Parathyroid adenoma (tissue), 2 donors: ENCODE data around the gene LRRC8E.

Source experiments
- H2AFZ ChIP-seq: fragments of 300-600 bp; sonication (generic); one replicate; pipeline ENCODE4 v1.7.0; 2017; ENCODE audit warnings: antibody characterized with exemption, mild to moderate bottlenecking
- H3K27ac ChIP-seq: fragments of 300-600 bp; sonication (generic); one replicate; pipeline ENCODE4 v1.7.0; 2017
- H3K27me3 ChIP-seq: fragments of 300-600 bp; sonication (generic); one replicate; pipeline ENCODE4 v1.7.0; 2017; ENCODE audit warnings: low read length; ENCODE audit not compliant: control insufficient read depth, insufficient read depth
- H3K36me3 ChIP-seq: fragments of 300-600 bp; sonication (generic); one replicate; pipeline ENCODE4 v1.7.0; 2017; ENCODE audit warnings: low read length; ENCODE audit not compliant: control insufficient read depth, insufficient read depth
- H3K4me1 ChIP-seq: fragments of 300-600 bp; sonication (generic); one replicate; pipeline ENCODE4 v1.7.0; 2017; ENCODE audit warnings: control low read depth
- H3K4me2 ChIP-seq: fragments of 300-600 bp; sonication (generic); one replicate; pipeline ENCODE4 v1.7.0; 2017; ENCODE audit warnings: low read length
- H3K4me3 ChIP-seq: fragments of 300-600 bp; sonication (generic); one replicate; pipeline ENCODE4 v1.7.0; 2017; ENCODE audit warnings: low read depth, low read length
- H3K79me2 ChIP-seq: fragments of 300-600 bp; sonication (generic); one replicate; pipeline ENCODE4 v1.7.0; 2017; ENCODE audit warnings: control low read depth
- H3K9ac ChIP-seq: fragments of 300-600 bp; sonication (generic); one replicate; pipeline ENCODE4 v1.7.0; 2017; ENCODE audit warnings: mild to moderate bottlenecking
- H3K9me3 ChIP-seq: fragments of 300-600 bp; sonication (generic); one replicate; pipeline ENCODE4 v1.7.0; 2017; ENCODE audit warnings: low read length; ENCODE audit not compliant: control insufficient read depth
- CTCF ChIP-seq: fragments of 300-600 bp; sonication (generic); IDR thresholded peaks from one replicate; pipeline ENCODE4 v1.7.0; 2017; ENCODE audit warnings: antibody characterized with exemption, mild to moderate bottlenecking
- donor health status: primary hyperparathyroidism.

Gene LRRC8E

DNA sequence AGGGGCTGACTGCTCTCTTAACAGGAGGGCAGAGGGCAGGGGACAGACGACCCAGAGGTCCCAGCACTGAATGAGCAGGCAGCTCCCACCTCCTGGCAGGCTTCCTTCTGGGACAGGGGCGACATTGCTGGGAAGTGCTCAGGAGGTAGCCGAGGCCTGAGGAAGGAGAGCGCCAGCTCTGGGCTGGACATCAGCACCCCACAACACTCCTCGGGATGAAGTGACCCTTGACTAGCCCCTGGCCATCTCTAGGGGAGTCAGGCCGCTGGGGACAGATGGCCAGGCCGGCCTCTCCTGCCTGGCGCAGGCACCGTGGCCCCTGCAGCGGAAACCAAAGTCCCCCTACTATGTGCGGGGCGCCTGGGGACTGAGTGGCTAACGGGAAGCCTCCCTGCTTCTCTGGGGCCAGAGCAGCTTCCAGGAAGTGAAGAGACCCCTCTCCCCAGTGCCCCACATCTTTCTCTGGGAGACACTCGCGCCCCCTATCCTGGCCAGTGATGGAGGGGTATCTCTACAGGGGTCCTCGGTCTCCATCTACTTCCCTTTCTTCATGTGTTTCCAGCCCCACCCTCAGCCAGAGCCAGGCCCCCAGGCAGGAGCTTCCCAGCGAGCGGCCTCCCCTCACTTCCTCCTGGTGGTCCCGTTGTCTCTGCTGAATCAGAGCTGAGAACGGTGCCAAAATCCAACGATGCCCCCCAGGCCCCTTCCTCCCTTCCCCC, 24.2 kb upstream of the LRRC8E start:
- H3K9me3 ChIP-seq = no peaks in the 10 kb centered on the region
- no peak overlapping the region for H3K4me2 ChIP-seq
- no peak overlapping the region for H3K9ac ChIP-seq
- no peak for TF ChIP-seq CTCF
- no peaks in the 10 kb centered on the region for H3K79me2 ChIP-seq
- H2AFZ ChIP-seq = no peak overlapping the region
- no peaks in the 10 kb centered on the region for H3K27me3 ChIP-seq
- no peak overlapping the region for H3K4me3 ChIP-seq
- H3K36me3 ChIP-seq = no peaks in the 10 kb centered on the region
- H3K4me1 ChIP-seq = no peaks in the 10 kb centered on the region
- no peak overlapping the region for H3K27ac ChIP-seq

DNA sequence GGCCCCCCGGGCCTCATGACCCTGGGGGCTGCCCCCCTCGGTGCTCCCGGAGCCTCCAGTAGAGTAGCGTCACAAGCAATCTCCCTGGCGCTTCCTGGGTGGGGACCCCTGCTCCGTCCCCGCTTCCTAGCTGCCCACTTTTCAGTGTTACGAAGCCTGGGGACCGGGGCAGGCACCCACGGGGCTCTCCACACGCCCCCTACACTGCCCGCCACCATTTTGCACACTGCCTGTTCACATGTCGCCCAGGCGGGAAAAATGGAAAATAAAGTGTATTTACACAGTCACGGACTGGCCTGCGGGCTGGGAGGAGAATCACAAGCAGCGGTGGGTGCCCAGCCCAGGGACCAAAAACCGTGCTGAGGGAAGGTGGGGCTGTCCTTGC, 23.6 kb upstream of the LRRC8E start:
- Histone ChIP-seq H3K79me2 (no peaks in the 10 kb centered on the region), H3K9ac (no peak overlapping the region), H2AFZ (no peak overlapping the region), H3K27ac (no peak overlapping the region), H3K4me1 (no peaks in the 10 kb centered on the region), H3K36me3 (no peaks in the 10 kb centered on the region), H3K4me2 (no peak overlapping the region), H3K9me3 (no peaks in the 10 kb centered on the region), H3K4me3 (no peak overlapping the region), H3K27me3 (no peaks in the 10 kb centered on the region)
- no peak for TF ChIP-seq CTCF

GRCh38 chr19:7865262-7865911, 22.9 kb upstream of the LRRC8E start:
- Histone ChIP-seq H2AFZ (no peak overlapping the region), H3K36me3 (no peaks in the 10 kb centered on the region), H3K9me3 (no peaks in the 10 kb centered on the region), H3K79me2 (no peaks in the 10 kb centered on the region), H3K27ac (no peak overlapping the region), H3K4me1 (no peaks in the 10 kb centered on the region), H3K9ac (no peak overlapping the region), H3K4me2 (no peak overlapping the region), H3K4me3 (no peak overlapping the region), H3K27me3 (no peaks in the 10 kb centered on the region)
- TF ChIP-seq CTCF = no peak

GRCh38 chr19:7866399-7867091, 21.8 kb upstream of the LRRC8E start:
- no peaks in the 10 kb centered on the region for H3K9me3 ChIP-seq
- H3K27me3 ChIP-seq = no peaks in the 10 kb centered on the region
- H3K4me1 ChIP-seq = peaks cover 4% of the 10 kb centered on the region
- H3K27ac ChIP-seq = no peak overlapping the region
- no peaks in the 10 kb centered on the region for H3K36me3 ChIP-seq
- H3K79me2 ChIP-seq = no peaks in the 10 kb centered on the region
- no peak for TF ChIP-seq CTCF
- H3K4me3 ChIP-seq = no peak overlapping the region
- no peak overlapping the region for H3K4me2 ChIP-seq
- H3K9ac ChIP-seq = no peak overlapping the region
- H2AFZ ChIP-seq = no peak overlapping the region
